ENCODE measurements around the gene TMEM106C. TPM values are rescaled to one million over a fixed set of nuclear protein-coding genes. Genes with fewer than 3 reads are reported as not detected.

The TMEM106C gene
- total and polyA plus RNA-seq, 5 donors from 2014 or later: 26.4 to 74.8 (median 66.0) TPM

DNA sequence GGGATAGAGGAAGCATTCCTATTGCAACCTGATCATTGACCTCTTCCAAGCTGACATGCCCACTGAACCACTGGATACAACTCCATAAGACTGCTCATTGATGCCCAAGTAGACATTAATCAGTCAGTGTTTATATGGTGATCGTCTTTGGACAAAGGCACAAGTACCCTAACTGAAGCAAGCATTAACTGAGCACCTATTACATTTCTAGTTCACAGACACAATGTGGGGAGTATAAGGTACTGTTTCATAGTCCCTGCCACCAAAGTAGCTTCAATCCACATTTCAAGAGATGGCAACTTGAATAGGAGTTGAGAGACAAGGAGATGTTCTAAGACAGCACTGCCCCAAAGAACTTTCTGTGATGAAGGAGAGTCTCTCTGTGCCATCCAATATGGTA is 51.7 kb downstream of the TMEM106C start:
- no peaks in the 10 kb centered on the region for H3K36me3 Mint-ChIP-seq
- H3K27me3 Mint-ChIP-seq: peaks cover 33% of the 10 kb centered on the region

GRCh38 chr12:48015954-48016353 is 52.6 kb downstream of the TMEM106C start:
- Mint-ChIP-seq H3K27ac (no peak overlapping the region), H3K36me3 (no peaks in the 10 kb centered on the region), H3K4me3 (no peak overlapping the region), H3K27me3 (peaks cover 35% of the 10 kb centered on the region), H3K4me1 (no peaks in the 10 kb centered on the region), H3K9me3 (peaks cover 0 to 3% (median 0%) of the 10 kb centered on the region in 7 donors)
- Histone ChIP-seq H3K9me3 (ENCODE audit: control insufficient read depth in 2 of 2, low read length in 2 of 2) (no peaks in the 10 kb centered on the region), H3K27me3 (ENCODE audit: control insufficient read depth, insufficient read depth, low read length) (peaks cover 24% of the 10 kb centered on the region), H3K4me3 (ENCODE audit: low read depth, low read length) (no peak overlapping the region), H3K4me1 (ENCODE audit: control insufficient read depth, insufficient read depth, low read length, poor library complexity, severe bottlenecking) (no peaks in the 10 kb centered on the region), H3K36me3 (ENCODE audit: control insufficient read depth, insufficient read depth, low read length) (no peaks in the 10 kb centered on the region), H3K27ac (ENCODE audit: insufficient read depth, low read length, poor library complexity, severe bottlenecking) (no peak overlapping the region)
- no peak for DNase-seq
- no peak for ATAC-seq (ENCODE audit: low read depth in 2 of 2)

More for the DNA sequence above, 51.7 kb downstream of the TMEM106C start:
- Histone ChIP-seq H3K36me3 (ENCODE audit: control insufficient read depth, insufficient read depth, low read length) (no peaks in the 10 kb centered on the region), H3K27me3 (ENCODE audit: control insufficient read depth, insufficient read depth, low read length) (peaks cover 24% of the 10 kb centered on the region), H3K9me3 (ENCODE audit: control insufficient read depth in 2 of 2, low read length in 2 of 2) (no peaks in the 10 kb centered on the region), H3K4me3 (ENCODE audit: low read depth, low read length) (no peak overlapping the region), H3K27ac (ENCODE audit: insufficient read depth, low read length, poor library complexity, severe bottlenecking) (no peak overlapping the region), H3K4me1 (ENCODE audit: control insufficient read depth, insufficient read depth, low read length, poor library complexity, severe bottlenecking) (no peaks in the 10 kb centered on the region)
- no peak for DNase-seq
- Mint-ChIP-seq H3K4me1 (no peaks in the 10 kb centered on the region), H3K27ac (no peak overlapping the region), H3K4me3 (no peak overlapping the region), H3K9me3 (peaks cover 0 to 3% (median 0%) of the 10 kb centered on the region in 7 donors)
- no peak for ATAC-seq (ENCODE audit: low read depth in 2 of 2)

- H3K27ac Mint-ChIP-seq: no peak overlapping the region
- no peaks in the 10 kb centered on the region for H3K36me3 Mint-ChIP-seq
- H3K27me3 Mint-ChIP-seq: peaks cover 36% of the 10 kb centered on the region
- no peaks in the 10 kb centered on the region for H3K36me3 ChIP-seq (ENCODE audit: control insufficient read depth, insufficient read depth, low read length)
- ATAC-seq (ENCODE audit: low read depth in 2 of 2) (no peak), DNase-seq (no peak)
- no peak overlapping the region for H3K4me3 ChIP-seq (ENCODE audit: low read depth, low read length)
- H3K9me3 Mint-ChIP-seq: peaks cover 0 to 2% (median 0%) of the 10 kb centered on the region in 7 donors
- H3K9me3 ChIP-seq (ENCODE audit: control insufficient read depth in 2 of 2, low read length in 2 of 2): no peaks in the 10 kb centered on the region
- no peak overlapping the region for H3K4me3 Mint-ChIP-seq
- no peaks in the 10 kb centered on the region for H3K4me1 ChIP-seq (ENCODE audit: control insufficient read depth, insufficient read depth, low read length, poor library complexity, severe bottlenecking)
- no peak overlapping the region for H3K27ac ChIP-seq (ENCODE audit: insufficient read depth, low read length, poor library complexity, severe bottlenecking)
- peaks cover 21% of the 10 kb centered on the region for H3K27me3 ChIP-seq (ENCODE audit: control insufficient read depth, insufficient read depth, low read length)
- H3K4me1 Mint-ChIP-seq: no peaks in the 10 kb centered on the region
Measured at GRCh38 chr12:48016373-48017020, 53.1 kb downstream of the TMEM106C start.

DNA sequence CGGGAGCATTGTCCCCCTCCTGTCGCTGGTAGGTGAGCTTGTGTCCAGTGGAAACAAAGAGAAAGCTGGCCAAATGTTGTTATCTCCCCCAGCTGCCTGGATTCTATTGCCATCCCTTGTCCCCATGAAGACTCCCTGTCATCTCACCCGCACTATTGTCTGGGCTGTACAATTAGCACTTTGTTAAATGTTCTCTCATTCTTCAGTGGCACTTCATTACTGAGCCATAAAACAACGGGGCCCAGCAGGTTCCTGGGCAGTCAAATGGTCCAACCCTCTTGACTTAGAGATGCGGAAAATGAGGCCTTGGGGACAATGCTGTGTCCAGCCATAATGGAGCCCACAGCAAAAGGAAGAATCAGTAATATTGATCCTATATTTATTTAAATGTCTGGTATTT is 54.1 kb downstream of the TMEM106C start:
- Histone ChIP-seq H3K4me3 (ENCODE audit: low read depth, low read length) (no peak overlapping the region), H3K4me1 (ENCODE audit: control insufficient read depth, insufficient read depth, low read length, poor library complexity, severe bottlenecking) (no peaks in the 10 kb centered on the region), H3K9me3 (ENCODE audit: control insufficient read depth in 2 of 2, low read length in 2 of 2) (no peaks in the 10 kb centered on the region), H3K27me3 (ENCODE audit: control insufficient read depth, insufficient read depth, low read length) (peaks cover 22% of the 10 kb centered on the region), H3K36me3 (ENCODE audit: control insufficient read depth, insufficient read depth, low read length) (no peaks in the 10 kb centered on the region), H3K27ac (ENCODE audit: insufficient read depth, low read length, poor library complexity, severe bottlenecking) (no peak overlapping the region)
- Mint-ChIP-seq H3K27ac (no peak overlapping the region), H3K36me3 (no peaks in the 10 kb centered on the region), H3K4me3 (no peak overlapping the region), H3K9me3 (no peaks in the 10 kb centered on the region), H3K4me1 (no peaks in the 10 kb centered on the region), H3K27me3 (peaks cover 33% of the 10 kb centered on the region)
- ATAC-seq (ENCODE audit: low read depth in 2 of 2): no peak
- DNase-seq: no peak

- Mint-ChIP-seq H3K4me3 (no peak overlapping the region), H3K4me1 (no peaks in the 10 kb centered on the region), H3K27me3 (peaks cover 31% of the 10 kb centered on the region), H3K36me3 (no peaks in the 10 kb centered on the region), H3K27ac (no peak overlapping the region), H3K9me3 (no peaks in the 10 kb centered on the region)
- no peaks in the 10 kb centered on the region for H3K36me3 ChIP-seq (ENCODE audit: control insufficient read depth, insufficient read depth, low read length)
- H3K9me3 ChIP-seq (ENCODE audit: control insufficient read depth in 2 of 2, low read length in 2 of 2): no peaks in the 10 kb centered on the region
- H3K4me3 ChIP-seq (ENCODE audit: low read depth, low read length): no peak overlapping the region
- no peaks in the 10 kb centered on the region for H3K4me1 ChIP-seq (ENCODE audit: control insufficient read depth, insufficient read depth, low read length, poor library complexity, severe bottlenecking)
- ATAC-seq (ENCODE audit: low read depth in 2 of 2): no peak
- no peak for DNase-seq
- H3K27me3 ChIP-seq (ENCODE audit: control insufficient read depth, insufficient read depth, low read length): peaks cover 23% of the 10 kb centered on the region
- H3K27ac ChIP-seq (ENCODE audit: insufficient read depth, low read length, poor library complexity, severe bottlenecking): no peak overlapping the region
Measured at GRCh38 chr12:48017921-48018617, 54.7 kb downstream of the TMEM106C start.

Other genes with a start within 250 kb of the TMEM106C start
- not detected for gene ENDOU, start 238.1 kb upstream of the TMEM106C start, total RNA-seq
- gene ENDOU, start 238.1 kb upstream of the TMEM106C start, polyA plus RNA-seq: under 1 TPM in 1 of 4 donors, not detected in 3; 0.45 TPM
- 0.79 TPM for gene RAPGEF3, start 204.7 kb upstream of the TMEM106C start, total RNA-seq
- under 1 TPM in 2 of 4 donors, not detected in 2; 0.10 to 0.14 TPM for gene RAPGEF3, start 204.7 kb upstream of the TMEM106C start, polyA plus RNA-seq
- 4.9 TPM for gene SLC48A1, start 190.4 kb upstream of the TMEM106C start, total RNA-seq
- 10 to 100 TPM in 1 of 4 donors, 1 to 10 TPM in 3; 7.3 to 12.7 (median 8.7) TPM for gene SLC48A1, start 190.4 kb upstream of the TMEM106C start, polyA plus RNA-seq
- 163 TPM for gene HDAC7, start 143.7 kb upstream of the TMEM106C start, total RNA-seq
- gene HDAC7, start 143.7 kb upstream of the TMEM106C start, polyA plus RNA-seq: 10 to 100 TPM; 14.0 to 15.4 (median 15.3) TPM
- gene VDR, start 58.6 kb upstream of the TMEM106C start, total RNA-seq: 2.9 TPM
- 1 to 10 TPM; 1.6 to 4.5 (median 2.5) TPM for gene VDR, start 58.6 kb upstream of the TMEM106C start, polyA plus RNA-seq
- gene COL2A1, start 40.9 kb downstream of the TMEM106C start, total RNA-seq: not detected
- gene COL2A1, start 40.9 kb downstream of the TMEM106C start, polyA plus RNA-seq: not detected
- gene SENP1, start 142.5 kb downstream of the TMEM106C start, total RNA-seq: 25.1 TPM
- 10 to 100 TPM; 10.7 to 14.6 (median 12.0) TPM for gene SENP1, start 142.5 kb downstream of the TMEM106C start, polyA plus RNA-seq
- 13.6 TPM for gene PFKM, start 155.8 kb downstream of the TMEM106C start, total RNA-seq
- gene PFKM, start 155.8 kb downstream of the TMEM106C start, polyA plus RNA-seq: 1 to 10 TPM; 4.6 to 6.4 (median 5.4) TPM
- gene ASB8, start 193.9 kb downstream of the TMEM106C start, total RNA-seq: 46.6 TPM
- gene ASB8, start 193.9 kb downstream of the TMEM106C start, polyA plus RNA-seq: 100 to 1,000 TPM in 1 of 4 donors, 10 to 100 TPM in 3; 73.2 to 121 (median 90.0) TPM
- 1.6 TPM for gene CCDC184, start 220.0 kb downstream of the TMEM106C start, total RNA-seq
- gene CCDC184, start 220.0 kb downstream of the TMEM106C start, polyA plus RNA-seq: under 1 TPM; 0.15 to 0.24 (median 0.18) TPM
- not detected for gene OR10AD1, start 239.7 kb downstream of the TMEM106C start, total RNA-seq
- under 1 TPM in 1 of 4 donors, not detected in 3; 0.22 TPM for gene OR10AD1, start 239.7 kb downstream of the TMEM106C start, polyA plus RNA-seq